Measurements from ENCODE around the gene BHLHE40. TPM values are rescaled to one million over a fixed set of nuclear protein-coding genes. Genes with fewer than 3 reads are reported as not detected.

BHLHE40 gene
- total and polyA plus RNA-seq, 2 of the 4 experiments (the other 2 are of a cell fraction), result 22.8 to 31.8 TPM

- H3K79me1 ChIP-seq (ENCODE audit: low read depth in 1 of 2, low read length in 2 of 2), result no peaks in the 10 kb centered on the region
- H2BK5ac ChIP-seq (ENCODE audit: low read depth, low read length, poor library complexity, severe bottlenecking), result no peak overlapping the region
- H2AK5ac ChIP-seq (ENCODE audit: low read depth, low read length), result no peak overlapping the region
- H4K8ac ChIP-seq (ENCODE audit: low read depth in 2 of 2, low read length in 2 of 2), result no peak overlapping the region
- H3K9me1 ChIP-seq (ENCODE audit: insufficient read depth, low read length), result no peaks in the 10 kb centered on the region
- no peaks in the 10 kb centered on the region for H4K20me1 ChIP-seq (ENCODE audit: insufficient read depth, low read length)
- intact Hi-C loops (cut with micrococcal nuclease) (no loop called here), dilution Hi-C loops (cut with HindIII; ENCODE audit: low sequenced_read_pairs, unreplicated experiment) (no loop called here), in situ Hi-C loops (cut with MboI; ENCODE audit: low sequenced_read_pairs) (no loop called here)
- H3K36me3 ChIP-seq (ENCODE audit: control insufficient read depth, insufficient read depth, low read length), result no peaks in the 10 kb centered on the region
- no peaks in the 10 kb centered on the region; the same call in 1 of the 2 replicates for H3K4me1 ChIP-seq (ENCODE audit: control insufficient read depth, insufficient read depth, low read length)
- ChIA-PET POLR2A (ENCODE audit: unreplicated experiment) (no interaction called here), CTCF (no interaction called here)
- H3K14ac ChIP-seq (replicated peaks; ENCODE audit: low read depth, low read length), result no peak overlapping the region
- no peak overlapping the region for H2BK120ac ChIP-seq (ENCODE audit: low read depth, low read length)
- H3K4me2 ChIP-seq (ENCODE audit: low read depth, low read length), result no peak overlapping the region
- H3K9me3 ChIP-seq (ENCODE audit: control insufficient read depth, insufficient read depth, low read length), result no peaks in the 10 kb centered on the region
- no peak overlapping the region for H3K23ac ChIP-seq (ENCODE audit: low read depth, low read length)
- H3K27me3 ChIP-seq (ENCODE audit: control insufficient read depth, insufficient read depth, low read length), result no peaks in the 10 kb centered on the region
- H3K56ac ChIP-seq (ENCODE audit: extremely low read depth, insufficient read depth, low read length), result no peak overlapping the region
- no peak overlapping the region for H3K27ac ChIP-seq (ENCODE audit: insufficient read depth, low read length)
- peak overlapping the region; percentile 53 for H2AFZ ChIP-seq (replicated peaks; ENCODE audit: low read length, poor library complexity)
- H4K5ac ChIP-seq (ENCODE audit: low read depth, low read length), result no peak overlapping the region
- ATAC-seq (ENCODE audit: low read depth), result no peak
- no peak overlapping the region for H2BK20ac ChIP-seq (ENCODE audit: low read depth, low read length)
- BruUV-seq (replicated peaks), result no TSS peak
- no peak overlapping the region for H3K4me3 ChIP-seq (ENCODE audit: insufficient read depth, low read depth, low read length)
- no peak overlapping the region for H2BK15ac ChIP-seq (ENCODE audit: low read depth, low read length)
- TF ChIP-seq, protein P1, sequence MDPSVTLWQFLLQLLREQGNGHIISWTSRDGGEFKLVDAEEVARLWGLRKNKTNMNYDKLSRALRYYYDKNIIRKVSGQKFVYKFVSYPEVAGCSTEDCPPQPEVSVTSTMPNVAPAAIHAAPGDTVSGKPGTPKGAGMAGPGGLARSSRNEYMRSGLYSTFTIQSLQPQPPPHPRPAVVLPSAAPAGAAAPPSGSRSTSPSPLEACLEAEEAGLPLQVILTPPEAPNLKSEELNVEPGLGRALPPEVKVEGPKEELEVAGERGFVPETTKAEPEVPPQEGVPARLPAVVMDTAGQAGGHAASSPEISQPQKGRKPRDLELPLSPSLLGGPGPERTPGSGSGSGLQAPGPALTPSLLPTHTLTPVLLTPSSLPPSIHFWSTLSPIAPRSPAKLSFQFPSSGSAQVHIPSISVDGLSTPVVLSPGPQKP (IDR thresholded peaks at IDR 0.05; ENCODE audit: borderline replicate concordance, low read depth, low read length), result no peak
- H3K9ac ChIP-seq (ENCODE audit: low read depth, low read length), result no peak overlapping the region
- no peak overlapping the region for H3K18ac ChIP-seq (ENCODE audit: low read depth, low read length)
- no peak overlapping the region for H2AK9ac ChIP-seq (replicated peaks; ENCODE audit: low read depth, low read length, poor library complexity)
- no peak overlapping the region for H3K4ac ChIP-seq (ENCODE audit: low read depth, low read length)
- H4K91ac ChIP-seq (ENCODE audit: insufficient read depth, low read depth, low read length), result no peak overlapping the region
- WGBS, 2 experiments (ENCODE audit: extremely low coverage in 2 of 2, insufficient read length in 1 of 2), result 80% methylated on average over 4 of the region's 9 CpGs; no CpG with 5 or more reads in 1 of the 2 experiments
- no peak for DNase-seq
These were observed 27.5 kb downstream of the BHLHE40 start for GRCh38 chr3:5006755-5007202.

All from IMR-90 (cell line).